T follicular helper cell (primary cell): ENCODE results near the gene INPP5K.
"Not testable (repeated sequence)": the region's sequence is repeated elsewhere in the genome, so short reads cannot be mapped to it uniquely, and the experiment has no call there.

Experiments
- DNase-seq: peaks from one replicate; pipeline ENCODE4 v3.0.0-alpha.2; 2020; ENCODE audit warnings: low read depth

The INPP5K gene

DNA sequence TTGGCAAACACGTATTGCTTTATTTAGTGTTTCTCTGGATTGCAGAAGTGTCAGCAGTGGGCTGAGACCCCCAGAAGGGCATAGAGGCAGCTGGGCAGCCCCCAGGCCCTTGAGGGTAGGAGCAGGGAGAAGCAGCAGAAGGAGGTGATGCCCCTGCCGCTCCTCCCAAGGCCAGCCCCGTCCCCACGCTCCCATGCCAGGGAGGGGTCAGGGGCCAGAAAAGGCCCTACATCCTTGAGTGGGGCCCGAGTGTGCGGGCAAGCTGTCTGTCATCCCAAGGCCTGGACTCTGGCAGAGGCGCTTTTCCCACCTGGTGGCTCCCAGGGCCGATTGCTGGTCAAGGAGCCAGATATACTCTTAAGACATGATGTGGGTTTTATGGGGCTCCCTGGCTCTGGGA is 52.2 kb downstream of the INPP5K start:
- DNase-seq = no peak

DNA sequence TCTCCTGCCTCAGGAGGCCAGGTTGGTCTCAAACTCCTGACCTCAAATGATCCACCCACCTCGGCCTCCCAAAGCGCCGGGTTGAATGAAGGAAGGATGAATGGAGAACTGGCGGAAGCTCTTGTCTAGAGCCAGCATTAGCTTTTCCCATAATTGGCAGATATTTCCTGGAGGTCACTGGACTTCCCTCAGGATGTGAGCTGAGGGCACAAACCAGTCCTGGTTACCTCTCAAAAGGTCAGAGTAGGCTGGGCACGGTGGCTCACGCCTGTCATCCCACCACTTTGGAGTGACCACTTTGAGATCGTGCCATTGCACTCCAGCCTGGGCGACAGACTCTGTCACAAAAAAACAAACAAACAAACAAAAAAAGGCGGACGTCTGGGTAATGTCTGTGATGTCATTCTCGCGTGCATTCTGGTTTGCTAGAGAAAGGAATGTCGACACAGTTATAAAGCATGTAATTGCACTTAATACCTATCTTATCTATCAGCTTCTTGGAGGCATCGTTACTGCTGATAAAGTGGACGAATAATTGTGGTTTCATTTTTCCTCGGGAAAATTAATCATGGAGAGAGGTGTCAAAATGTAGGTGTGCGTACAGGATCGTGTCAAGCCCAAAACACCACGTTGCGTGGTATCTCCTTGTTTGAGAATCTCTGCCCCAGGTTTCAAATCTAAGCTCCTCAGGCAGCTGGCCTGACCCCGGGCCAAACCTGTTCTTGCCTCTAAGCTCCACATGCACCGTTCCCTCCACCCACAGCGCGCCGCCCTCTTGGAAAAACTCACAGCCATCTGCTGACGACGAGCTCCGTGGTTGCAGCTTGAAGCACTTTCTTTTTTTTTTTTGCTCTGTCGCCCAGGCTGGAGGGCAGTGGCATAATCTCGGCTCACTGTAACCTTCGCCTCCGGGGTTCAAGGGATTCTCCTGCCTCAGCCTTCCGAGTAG is 54.0 kb downstream of the INPP5K start:
- DNase-seq = no peak

DNA sequence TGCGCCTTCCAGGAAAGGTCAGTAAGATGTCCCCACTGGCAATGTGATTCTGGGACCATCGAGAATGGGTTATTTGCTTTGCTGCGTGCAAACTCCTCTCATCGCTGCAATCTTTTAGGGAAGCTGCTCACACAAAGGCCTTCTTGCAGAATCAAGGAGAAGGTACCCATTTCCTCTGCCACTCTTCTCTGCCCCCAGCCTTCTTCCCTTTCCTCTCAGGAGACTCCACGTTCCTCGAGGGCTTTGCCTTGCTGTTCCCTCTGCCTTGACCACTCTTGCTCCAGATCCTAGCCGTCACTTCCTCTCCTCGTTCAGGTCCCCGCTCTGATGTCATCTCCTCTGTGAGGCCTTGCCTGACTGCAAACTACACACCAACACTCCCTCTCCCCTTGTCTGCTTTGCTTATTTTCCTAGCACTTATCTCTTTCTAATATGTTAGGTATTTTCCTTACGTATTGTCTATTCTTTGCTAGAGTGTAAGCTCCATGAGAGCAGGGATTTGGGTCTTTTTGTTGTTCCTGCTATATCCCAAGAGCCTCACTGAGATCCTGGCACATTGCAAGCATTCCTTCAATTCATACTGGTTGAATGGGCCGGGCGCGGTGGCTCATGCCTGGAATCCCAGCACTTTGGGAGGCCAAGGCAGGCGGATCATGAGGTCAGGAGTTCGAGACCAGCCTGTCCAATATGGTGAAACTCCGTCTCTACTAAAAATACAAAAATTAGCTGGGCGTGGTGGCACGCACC is 55.0 kb downstream of the INPP5K start:
- DNase-seq = no peak

DNA sequence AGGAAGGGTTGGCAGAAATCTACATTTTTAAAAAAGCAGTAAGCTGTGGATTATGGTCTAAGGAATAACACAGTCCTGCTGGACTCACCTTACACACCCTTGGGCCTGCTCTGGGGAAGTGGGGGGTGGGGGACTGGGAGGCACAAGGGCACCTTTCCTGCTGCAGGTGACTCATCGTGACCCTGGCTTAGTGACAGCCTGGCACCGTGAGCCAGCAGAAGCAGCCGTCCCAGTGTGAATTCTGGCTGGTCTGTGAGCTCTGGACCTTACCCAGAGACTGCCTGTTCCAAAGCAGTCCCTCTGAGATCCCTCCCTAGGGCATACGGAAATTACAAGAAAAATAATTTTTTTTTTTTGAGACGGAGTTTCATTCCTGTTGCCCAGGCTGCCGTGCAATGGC is 56.2 kb downstream of the INPP5K start:
- no peak for DNase-seq

DNA sequence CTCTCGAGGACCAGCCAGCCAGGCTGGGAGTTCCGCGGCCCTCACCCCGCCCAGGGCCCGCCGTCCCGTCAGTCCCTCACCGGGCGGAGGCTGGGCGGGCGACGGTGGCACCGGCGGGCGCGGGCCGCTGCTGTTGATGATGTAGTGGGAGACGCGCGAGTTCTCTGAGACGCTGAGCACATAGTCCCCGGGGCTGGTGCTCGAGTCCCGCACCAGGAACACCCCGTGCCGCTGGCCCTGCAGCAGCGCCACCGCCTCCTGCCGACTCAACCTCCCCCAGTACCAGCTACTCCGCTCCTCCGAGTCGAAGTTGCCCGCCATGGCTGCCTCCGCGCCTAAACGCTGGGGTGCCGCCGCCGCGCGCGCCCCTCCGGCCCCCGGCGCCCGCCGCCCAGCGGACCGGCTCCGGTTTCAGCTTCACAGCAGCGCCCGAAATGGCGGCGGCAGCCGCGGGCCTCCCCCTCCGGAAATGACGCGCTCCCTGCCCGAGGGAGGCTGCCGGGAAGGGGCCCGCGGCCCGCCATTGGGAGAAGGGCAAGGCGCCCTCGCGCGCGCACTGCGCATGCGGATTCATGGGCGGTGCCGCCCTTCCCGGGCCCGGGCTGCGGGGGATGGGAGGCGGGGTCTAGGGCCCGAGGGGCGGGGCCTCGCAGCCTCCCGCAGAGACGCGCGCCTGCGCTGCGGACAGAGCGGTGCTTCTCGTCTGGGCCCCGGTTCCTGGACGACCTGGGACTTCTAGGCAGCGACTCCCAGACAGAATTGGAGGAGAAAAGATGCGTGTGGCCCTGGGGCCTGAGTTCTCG is 60.4 kb downstream of the INPP5K start, which contains the start of gene CRK:
Gene CRK, minus strand, starts transcription at position 436 of the 803 bp plus-strand sequence. Its CDS starts 115 bp downstream, at position 321.
- DNase-seq = peak; percentile 98

DNA sequence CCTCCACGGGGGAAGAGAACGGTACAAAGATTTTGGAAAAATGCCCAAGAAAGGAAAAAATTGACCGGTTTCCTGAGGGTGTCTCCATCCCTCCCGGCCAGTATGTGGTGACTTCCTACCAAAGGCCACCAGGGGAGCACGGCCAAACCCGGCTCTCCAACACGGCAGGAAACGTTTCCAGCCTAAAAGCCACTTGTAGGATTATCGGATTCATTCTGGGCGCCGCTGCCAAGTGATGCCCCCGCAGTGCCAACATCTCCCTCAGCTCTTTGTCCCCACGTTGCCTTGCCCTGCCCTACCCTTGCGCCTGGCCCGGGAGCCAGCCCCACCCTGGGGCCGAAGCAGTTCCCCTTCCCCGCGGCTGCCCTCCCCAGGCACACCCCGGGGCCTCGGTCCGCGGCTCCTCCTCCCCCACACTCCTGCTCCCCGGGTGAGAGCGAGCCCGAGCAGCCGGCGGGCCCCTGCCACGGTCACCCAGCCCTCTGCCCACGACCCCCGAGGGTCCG is 61.1 kb downstream of the INPP5K start:
- peak; percentile 7 for DNase-seq

DNA sequence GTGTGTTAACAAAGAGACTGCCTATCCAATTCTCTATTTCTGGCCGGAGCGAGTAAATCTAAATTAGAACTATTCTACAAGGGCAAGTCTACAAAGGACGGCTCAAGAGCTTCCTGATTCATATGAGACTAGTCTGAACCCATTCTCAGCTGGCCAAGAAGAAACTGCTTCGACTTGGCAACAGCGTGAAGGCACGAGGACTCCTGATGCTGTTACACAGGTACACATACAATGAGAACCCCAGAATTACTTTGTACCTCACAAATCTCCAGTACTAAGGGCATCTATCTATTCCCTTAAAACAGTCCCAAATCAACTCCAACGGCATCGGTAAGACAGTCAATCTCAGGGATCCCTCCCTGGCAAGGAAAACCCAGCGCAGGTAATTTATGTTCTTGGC is 61.9 kb downstream of the INPP5K start:
- DNase-seq = no peak

DNA sequence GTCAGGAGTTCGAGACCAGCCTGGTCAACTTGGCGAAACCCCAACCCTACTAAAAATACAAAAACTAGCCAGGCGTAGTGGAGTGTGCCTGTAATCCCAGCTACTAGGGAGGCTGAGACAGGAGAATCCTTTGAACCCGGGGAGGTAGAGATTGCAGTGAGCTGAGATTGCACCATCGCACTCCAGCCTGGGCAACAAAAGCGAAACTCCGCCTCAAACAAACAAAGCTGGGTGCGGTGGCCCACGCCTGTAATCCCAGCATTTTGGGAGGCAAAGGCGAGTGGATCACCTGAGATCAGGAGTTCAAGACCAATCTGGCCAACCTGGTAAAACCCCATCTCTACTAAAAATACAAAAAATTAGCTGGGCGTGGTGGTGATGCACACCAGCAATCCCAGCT is 62.7 kb downstream of the INPP5K start:
- DNase-seq = not testable (repeated sequence)

DNA sequence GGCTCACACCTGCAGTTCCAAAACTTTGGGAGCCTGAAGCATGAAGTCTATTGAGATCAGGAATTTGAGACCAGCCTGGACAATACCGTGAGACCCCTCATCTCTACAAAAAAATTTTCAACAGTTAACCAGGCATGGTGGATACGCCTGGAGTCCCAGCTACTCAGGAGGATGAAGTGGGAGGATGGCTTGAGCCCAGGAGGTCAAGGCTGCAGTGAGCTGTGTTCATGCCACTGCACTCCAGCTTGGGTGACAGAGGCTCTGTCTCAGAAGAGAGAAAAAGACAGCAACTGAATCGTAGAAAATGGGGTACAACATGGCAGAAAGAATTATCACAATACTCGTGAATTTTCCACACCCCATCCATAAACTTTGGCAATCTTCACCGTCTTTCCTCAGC is 63.6 kb downstream of the INPP5K start:
- DNase-seq = no peak

DNA sequence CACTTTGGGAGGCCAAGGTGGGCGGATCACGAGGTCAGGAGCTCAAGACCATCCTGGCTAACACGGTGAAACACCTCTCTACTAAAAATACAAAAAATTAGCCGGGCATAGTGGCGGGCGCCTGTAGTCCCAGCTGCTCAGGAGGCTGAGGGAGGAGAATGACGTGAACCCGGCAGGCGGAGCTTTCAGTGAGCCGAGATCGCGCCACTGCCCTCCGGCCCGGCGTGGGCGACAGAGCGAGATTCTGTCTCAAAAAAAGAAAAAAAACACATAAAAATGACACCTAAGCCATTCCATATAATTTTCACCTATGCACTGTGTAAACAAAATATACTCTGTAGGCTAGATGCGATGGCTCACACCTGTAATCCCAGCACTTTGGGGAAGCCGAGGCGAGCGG is 66.2 kb downstream of the INPP5K start:
- not testable (repeated sequence) for DNase-seq

DNA sequence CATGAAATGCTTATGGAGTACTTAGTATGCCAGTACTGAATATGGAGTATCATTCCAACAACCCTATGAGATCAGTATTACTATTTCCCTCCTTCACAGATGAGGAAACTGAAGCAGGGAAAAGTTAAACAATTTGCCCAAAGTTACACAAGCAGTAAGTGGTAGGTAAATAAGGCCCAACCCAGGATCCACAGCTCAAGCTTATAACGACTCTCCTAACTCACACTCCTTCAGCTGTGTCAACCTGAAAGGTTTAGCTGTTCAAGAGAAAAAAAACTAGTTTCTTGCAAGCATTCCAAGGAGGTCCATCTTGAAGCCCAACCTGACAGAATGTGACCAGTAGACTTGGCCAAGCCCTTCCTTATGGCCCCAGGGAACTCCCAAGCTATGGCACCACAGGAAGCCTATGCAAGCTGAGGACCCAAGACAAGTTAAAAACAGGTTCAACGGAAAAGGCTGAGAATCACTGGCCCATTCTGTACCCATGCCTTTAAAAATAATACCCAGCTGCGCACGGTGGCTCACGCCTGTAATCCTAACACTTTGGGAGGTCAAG is 66.9 kb downstream of the INPP5K start:
- no peak for DNase-seq

DNA sequence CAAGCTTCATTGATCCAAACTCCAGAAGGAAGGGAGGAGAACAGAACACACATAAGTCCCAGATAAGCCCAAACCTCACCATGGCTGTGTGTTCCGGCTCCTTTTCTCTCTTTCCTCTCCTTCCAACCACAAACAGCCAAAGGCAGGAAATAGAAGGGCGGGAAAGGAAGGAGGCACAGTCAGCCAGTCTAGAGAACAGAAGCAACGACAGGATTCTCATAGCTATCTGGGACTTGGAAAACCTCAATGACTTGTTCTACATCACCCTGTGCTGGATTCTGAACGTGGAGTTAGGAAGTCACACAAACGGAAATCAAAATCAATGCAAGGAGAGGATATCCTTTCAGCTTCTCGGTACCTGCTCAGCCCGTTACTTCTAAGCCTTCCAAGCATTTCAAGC is 69.4 kb downstream of the INPP5K start:
- DNase-seq = no peak

DNA sequence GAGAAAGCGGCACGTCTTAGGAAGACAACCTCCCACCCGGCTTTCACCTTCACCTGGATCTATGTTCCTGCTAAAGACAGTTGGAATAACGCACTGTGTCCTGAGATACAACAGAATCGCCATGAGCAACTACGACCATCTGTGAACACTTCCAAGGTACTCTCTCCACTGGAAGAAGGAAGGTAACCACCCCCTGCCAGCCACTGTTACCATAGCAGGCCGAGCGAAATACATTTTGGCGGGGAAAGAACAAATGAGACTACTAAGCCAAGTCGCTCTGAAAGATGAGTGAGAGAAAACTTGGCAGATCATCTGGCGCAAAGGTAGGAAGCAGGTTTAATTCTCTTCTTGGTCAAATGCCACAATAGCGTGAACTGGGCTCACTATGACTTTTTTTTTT is 70.2 kb downstream of the INPP5K start:
- DNase-seq = no peak

DNA sequence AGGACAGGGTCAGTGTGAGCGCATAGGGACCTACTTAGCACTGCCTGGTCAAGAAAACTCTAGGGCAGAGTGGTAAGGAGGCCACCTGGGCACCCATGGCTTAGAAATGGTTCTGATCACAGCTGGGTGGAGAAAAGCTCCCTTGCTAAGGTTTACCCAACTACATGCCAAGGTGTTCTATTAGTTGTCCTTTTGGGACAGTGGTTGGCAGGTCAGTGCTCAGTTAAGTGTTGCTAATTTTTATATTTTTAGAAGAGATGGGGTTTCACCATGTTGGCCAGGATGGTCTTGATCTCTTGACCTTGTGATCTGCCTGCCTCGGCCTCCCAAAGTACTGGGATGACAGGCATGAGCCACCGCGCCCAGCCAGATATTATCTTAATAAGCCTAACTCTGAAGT is 70.7 kb downstream of the INPP5K start:
- DNase-seq = not testable (repeated sequence)
